ENCODE measurements around the gene C1RL.

C1RL gene

DNA sequence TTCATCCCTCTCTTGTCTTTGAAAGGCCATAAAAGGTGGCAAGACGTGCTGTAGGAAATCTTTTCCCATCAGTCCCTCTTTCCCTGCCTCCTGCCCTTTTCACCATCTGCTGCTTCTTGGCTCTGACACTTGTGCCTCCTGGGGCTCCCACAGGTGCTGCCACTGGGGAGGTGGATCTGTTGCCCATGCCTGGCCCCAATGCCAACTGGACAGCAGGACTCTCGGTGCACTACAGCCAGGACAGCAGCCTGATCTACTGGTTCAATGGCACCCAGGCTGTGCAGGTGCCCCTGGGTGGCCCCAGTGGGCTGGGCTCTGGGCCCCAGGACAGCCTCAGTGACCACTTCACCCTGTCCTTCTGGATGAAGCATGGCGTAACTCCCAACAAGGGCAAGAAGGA, 27.7 kb upstream of the C1RL start:
- no peak for DNase-seq (ENCODE audit: low spot score)

DNA sequence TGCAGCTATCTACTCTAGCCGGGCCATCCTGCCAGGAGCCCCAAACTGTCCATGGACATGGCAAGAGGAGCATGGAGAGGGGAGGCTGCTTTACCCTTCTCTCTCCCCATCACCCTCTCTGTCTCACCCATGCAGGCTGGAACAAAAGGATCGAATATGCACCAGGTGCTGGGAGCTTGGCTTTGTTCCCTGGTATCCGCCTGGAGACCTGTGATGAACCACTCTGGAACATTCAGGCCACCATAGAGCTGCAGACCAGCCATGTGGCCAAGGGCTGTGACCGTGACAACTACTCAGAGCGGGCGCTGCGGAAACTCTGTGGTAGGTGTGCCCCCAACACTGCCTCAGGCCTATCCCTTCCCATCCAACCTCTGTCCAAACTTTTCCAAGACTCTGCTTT, 27.1 kb upstream of the C1RL start:
- DNase-seq (ENCODE audit: low spot score) = no peak

DNA sequence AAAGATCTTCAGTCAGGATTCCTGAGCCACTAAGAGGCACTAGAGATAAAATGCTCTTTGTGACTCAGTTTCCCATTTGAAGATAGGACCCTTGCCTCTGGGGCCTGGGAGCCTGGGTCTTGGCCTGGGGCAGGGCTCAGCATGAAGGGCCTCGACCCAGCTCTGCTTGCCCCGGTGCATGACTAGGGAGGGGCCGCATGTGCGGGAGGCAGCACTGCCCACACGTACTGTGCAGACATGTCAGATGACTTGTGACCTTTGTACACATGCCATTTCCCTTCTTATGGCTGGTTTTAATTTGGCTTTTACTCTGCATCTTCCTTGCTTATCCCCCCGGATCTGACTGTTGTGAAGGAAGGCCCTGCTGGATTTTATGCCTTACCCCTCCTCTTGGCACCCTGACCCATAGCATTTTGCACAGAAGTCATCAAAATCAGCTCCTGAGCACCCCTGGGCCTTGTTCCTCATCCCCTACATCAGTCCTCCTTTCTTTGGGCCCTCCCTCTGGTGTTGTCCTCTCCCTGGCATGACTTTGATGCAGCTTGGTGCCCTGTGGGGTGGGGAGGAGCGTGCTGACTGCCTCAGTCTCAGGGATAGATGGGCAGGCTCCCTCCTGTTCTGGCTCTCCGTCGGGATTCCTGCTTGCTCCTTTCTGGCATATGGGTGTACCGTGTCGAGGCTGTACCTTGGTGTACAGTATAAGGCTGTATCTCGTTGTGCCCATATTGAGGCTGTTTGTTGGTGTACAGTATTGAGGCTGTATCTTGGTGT, 25.6 kb upstream of the C1RL start:
- DNase-seq (ENCODE audit: low spot score) = no peak

DNA sequence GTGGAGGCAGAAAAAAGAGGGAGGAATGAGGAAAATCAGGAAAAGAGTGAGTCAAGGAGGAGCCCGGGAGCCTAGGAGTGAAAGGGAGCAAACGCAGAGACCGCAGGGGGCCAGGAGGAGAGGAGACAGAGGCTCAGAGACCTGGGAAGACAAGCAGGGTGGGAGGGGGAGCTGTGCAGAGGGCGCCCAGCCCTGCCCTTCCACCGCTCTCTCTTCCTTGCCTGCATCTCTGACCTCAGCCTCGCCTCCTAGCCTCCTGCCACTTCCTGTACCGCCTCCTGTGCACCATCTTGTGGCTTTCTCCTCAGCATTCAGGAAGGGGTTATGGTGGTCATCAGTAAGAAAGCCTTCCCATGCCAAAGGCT, 22.5 kb upstream of the C1RL start:
- no peak for DNase-seq (ENCODE audit: low spot score)

DNA sequence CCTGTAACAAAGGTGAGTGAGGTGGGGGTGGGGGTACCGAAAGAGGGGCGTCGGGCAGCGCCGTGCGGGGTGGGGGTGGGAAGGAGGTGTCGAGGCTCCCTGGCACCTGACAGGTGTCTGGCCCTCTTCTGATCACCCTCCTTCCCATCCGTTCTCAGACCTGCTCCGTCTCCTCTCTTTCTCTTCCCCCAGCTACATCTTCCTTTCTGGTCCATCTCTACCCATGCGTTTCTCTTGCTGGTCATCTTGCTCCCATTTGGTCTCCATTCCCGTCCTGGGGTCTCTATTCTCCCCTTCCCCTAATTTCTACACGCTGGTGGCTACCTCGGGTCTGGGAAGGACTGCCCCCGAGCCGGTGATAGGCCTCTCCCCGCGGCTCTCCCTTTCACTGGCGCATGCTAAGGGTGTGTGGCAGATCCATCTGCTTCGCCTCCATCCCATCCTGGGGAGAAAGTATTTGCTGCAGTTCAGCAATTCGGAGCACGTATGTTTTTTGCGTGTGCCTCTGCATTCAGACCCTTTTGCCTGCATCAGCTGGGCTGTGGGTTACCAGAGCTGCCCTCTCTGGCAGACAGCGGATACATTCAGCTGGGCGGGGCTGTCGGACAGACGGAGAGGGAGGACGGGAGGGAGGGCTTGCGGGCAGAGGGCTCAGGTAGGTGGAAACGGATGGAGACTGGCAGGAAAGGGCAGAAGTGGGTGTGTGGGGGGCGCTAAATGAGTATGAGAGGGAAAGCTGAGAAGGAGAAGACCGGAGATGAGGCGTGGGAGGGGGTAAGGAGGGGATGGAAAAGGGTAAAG, 21.9 kb upstream of the C1RL start:
- DNase-seq (ENCODE audit: low spot score) = no peak

DNA sequence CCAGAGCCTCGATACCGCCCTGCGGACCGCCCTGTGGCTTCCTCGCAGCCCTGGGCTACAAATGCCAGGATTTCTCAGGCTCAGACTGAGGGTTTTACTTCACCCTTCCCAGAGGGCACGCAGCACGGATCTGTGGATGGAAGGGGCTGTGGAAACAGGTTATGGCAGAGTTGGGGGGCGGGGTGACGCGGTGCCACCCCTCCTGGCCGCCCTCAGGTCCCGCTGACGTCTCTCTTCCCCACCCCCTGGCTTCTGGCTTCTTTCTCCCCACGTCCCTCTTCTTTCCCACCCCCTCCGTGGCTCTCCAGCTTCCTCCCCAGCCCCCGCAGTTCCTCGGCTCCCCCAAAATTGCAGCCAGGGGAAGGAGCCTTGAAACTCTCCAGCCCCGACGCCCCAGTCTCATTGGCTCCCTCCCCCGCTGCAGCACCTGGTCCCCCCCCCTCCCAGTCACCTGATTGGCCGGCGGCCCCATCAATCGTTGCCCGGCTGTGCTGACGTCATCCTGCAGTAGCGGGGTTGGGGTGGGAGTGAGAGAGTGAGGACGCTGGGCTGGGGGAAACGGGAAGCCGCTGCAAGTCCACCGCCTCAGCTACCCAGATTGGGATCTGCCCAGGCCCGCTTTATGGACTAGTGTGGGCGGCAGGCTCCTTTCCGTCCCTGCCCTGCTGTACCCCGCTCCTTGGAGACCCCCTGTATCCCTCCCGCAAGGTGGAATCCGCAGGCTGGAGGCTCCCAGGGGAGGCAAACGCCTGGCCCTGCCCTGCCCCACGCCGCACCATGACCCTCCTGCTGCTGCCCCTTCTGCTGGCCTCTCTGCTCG, 21.1 kb upstream of the C1RL start, which contains the start of gene CLSTN3:
Gene CLSTN3 (plus strand): TSS at position 500 of the 820 bp plus-strand sequence. CDS start 278 bp downstream, at position 778.
- peak; percentile 23 for DNase-seq (ENCODE audit: low spot score)

DNA sequence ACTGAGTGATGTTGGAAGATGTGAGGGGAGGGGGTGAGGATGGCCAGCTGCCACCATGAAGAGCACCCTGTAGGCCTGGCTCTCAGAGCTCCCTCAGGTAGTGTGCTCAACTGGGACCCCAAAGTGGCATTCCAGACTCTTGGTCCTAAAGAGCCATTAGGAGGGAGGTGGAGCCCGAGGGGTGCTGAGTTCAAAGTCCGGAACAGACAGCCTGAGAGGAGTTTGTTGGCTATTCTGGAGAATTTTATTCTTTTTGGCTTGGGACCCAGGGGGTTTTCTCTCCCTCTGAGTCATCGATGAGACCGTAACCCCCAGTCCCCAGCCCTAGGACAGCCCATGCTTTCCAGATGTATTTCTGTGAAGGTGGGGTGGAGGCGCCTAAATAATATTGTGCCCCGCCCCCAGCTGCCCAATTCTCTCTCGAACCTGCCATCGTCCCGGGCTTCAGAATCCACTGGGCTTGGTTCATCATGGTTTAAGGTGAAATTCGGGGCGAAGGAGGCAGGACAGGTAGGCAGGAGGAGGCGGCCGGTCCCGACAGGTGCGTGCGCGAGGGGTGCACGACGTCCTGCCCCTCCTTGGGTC, 20.4 kb upstream of the C1RL start:
- DNase-seq (ENCODE audit: low spot score) = no peak

DNA sequence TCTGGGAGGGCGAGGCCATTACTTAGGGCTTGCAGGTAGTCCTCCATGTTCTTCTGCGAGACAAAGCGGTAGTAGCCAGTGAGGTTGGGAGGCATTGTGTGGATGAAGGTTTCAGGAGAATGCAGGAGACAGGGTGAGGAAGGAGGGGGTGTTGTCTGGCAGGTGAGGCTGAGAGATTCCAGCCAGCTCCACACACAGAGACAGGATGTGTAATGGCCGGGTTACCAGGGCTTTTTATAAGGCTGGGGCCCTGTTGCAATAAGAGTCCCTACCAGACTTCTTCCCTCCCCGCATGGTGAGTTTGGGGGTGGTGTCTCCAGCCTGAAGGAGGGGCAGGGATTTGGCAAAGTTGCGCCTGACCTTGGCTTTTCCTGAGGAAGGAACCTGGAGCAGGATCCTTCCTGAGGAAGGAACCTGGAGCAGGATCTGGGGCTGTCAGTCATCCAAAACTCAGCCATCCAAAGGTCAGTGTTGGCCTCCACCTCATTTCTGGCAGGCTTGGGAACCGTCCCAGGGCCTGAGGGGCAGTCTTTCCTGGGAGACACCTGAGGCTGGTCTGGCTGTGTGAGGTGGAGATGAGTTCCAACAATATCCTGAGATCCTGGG, 19.8 kb upstream of the C1RL start, which contains the start of gene RBP5:
Gene RBP5 (minus strand): TSS at position 209 of the 606 bp plus-strand sequence. CDS start 114 bp downstream, at position 95.
- no peak for DNase-seq (ENCODE audit: low spot score)

DNA sequence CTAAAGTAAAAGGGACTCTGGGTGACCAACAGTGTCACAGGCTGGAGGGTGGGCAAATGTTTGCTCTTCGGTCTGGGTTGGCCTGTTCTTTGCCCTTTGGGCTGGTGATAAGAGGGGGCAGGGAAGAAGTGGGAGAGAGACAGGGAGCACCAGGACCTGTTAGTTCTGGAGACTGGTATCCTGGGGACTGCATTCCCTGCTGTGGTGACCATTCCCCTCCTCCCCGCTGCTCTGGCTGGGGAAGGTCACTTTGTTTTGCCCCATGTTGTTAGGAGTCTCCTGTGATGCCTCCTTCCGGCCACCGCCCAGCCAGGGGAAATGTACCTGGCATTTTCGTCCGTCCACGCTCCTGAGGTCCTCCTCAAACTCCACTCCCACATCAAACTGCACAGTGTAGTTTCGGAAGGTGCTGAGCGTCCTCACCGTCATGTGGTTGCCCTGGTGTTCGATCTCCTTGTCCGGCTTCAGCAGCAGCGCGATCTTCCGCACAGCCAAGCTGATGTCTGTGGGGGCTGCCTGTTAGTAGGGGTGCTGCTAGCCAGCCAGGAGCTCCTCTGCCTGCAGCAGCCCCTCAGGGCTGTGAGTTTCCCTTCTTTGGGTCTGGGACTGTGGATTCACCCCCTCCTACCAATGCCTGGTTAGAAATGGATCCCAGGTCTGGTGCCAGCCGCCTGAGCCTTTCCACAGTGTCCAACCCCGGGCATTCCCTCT, 19.1 kb upstream of the C1RL start:
- DNase-seq (ENCODE audit: low spot score) = no peak

DNA sequence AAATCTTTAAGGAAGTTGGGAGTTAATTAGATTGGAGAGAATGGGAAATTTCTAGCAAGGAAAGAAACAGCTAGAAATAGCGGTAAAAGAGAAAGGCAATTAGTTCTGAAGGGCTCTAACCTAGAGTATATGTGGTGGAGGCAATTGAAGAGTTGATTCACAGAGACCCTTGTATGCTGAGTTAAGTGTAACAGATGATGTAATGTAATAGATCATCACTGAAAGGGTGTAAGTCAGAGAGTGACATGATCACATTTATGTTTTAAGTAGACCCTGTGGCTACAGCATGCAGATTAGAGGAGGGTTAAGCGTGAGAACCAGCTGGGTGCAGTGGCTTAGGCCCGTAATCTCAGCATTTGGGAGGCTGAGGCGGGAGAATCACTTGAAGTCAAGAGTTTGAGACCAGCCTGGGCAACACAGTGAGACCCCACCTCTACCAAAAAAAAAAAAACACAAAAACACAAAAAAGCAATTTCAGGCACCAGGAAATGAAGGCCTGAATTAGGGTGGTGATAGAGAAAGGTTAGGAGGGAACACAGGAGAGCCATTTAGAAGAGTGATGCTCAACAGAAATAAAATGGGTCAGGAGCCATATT, 16.7 kb upstream of the C1RL start:
- DNase-seq (ENCODE audit: low spot score) = no peak

DNA sequence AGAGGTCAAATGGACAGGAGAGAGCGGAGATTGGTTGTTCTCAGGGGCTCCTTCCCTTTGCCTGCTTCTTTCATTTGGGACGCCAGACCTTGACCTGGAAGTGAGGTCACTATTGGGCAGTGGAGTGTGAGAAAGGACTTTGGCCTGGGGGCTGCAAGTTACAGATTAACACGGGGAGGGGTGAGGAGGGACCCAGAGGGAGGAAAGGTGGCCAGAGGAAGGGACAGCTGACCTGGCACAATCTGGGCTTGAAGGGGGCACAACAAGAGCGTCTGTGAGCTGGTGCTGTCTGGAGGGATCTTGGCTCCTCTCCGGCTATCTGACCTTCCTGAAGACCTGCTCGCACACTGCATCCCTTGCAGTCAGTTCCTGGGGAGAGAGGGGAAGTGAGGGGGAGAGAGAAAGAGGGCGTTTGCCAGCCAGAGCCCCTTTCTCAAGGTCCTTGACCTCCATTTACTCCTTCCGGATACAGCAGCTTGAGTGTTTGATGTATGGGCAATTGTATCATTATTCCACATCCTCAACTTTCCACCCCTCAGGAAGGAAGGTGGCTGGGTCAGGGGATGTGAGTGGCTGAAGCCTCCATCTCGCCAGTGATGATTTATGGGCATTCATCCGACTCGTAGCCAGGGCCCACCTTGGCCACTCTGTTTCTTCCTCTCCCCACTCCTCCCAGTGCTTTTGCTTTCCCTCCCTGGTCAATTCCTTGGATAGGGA, 14.9 kb upstream of the C1RL start:
- DNase-seq (ENCODE audit: low spot score) = no peak

DNA sequence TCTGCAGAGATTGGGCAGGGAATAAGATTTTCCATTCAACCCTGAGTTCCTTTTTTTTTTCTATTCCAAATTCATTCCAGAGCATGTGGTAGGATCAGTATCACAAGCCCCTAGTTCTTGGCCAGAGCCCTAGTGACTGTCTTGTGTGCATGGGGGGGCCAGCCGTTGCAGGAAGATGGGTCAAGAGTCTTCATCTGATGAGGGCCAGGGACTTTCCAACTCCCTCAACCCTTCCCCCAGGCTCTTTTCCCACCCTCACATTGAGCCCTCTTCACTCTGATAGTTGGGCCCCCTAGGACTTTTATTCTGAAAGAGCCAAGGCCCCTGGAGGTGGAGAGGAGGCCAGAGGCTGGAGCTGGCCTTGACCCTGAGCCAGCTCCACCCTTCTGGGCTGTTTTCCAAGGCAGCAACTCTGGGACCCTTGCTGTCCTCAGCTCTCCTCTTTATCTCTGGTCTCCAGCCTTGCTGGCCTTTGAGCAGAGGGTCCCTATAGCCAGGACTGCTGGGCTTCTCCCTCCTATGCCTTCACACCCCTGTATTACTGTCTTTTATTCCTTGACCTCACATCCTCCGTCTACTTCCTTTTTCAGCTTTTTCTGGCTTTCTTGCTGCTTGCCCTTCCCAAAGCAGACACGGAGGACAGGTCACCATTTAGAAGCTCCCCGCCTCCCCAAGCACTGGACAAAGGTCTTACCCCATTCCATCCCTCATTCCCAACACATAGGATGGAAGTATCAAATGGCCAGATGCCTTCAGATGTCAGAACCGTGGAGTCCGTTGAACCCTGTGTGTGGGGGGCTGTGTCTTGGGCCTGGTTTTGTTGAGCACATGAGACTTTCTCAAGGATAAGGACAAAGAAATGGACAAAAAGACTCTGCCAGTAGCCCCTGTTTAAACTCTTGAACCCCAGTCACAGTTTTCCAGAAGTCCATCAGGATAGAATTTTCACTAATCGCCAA, 14.1 kb upstream of the C1RL start:
- peak; percentile 33 for DNase-seq (ENCODE audit: low spot score)

DNA sequence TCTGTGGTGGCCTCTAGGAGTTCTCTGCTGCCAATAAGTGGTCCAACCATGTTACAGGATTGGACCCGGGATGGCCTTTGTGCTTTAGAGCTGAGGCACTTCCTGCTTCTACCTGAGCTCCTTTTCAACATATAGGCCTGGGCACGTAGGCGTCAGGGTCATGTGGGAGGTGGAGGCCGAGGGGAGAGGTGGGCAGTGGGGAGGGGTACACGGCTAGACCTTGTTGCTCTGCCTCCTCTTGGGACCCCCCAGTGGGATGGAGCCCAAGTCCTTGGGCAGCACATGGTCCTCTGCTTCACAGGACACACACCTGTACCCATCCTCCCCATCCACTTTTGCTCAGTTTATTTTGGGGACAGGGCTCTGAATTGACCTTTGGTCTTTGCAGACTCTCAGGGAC, 12.3 kb upstream of the C1RL start:
- DNase-seq (ENCODE audit: low spot score) = no peak

DNA sequence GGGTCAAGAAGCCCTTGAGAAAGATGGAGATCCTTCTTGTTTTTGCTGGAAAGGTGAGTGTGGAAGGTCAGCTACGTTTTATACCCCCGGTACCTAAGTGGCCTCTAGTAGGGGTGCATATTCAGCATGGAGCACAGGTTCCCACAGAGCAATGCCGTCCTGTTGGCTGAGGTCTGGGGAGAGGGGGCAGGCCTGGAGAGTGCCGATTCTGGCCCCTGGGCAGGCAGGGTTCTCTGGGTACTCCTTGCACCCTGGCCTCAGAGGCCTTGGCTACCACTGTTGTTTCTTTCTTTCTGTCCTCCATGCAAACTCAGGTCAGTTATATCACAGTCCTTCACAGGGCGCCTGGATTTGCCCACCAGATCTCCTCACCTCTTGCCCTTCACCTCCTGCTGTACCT, 11.2 kb upstream of the C1RL start:
- no peak for DNase-seq (ENCODE audit: low spot score)

DNA sequence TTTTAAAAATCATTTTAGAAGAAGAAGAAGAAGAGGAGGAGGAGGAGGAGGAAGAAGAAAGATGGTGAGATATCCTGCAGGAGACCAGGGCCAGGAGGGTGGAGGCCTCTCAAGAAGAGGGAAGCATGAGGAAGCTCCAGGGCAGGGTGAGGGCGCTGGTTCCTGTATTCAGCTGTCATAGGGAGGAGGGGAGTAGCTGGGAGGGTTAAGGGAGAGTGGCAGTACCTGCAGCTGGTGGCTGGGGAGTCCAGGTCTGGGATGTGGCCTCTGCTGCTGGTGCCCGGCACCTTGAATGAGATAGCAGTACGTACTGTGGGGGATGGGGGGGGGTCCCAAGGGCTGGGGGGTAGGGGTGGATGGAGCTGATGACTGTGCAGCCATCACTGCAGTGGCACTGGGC, 9.9 kb upstream of the C1RL start:
- DNase-seq (ENCODE audit: low spot score) = no peak

DNA sequence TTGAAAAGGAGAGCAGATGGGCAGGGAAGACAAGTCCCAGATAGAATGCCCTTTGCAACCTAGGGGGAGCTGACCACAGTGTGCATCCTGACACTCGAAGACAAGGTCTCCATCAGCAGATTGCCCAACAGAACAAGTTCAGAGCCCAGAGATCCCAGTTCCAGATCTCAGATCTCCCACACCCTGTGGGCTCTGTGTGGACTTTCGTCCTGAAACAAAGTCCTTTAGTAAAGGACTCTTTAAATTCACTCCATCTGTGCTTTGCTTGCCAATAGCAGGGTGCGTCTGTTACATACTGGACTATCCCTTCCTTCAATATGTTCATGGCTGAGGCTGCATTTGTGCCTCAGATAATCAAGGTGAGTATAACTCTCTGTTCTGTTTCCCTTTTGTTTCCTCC, 8.7 kb upstream of the C1RL start:
- DNase-seq (ENCODE audit: low spot score) = no peak

DNA sequence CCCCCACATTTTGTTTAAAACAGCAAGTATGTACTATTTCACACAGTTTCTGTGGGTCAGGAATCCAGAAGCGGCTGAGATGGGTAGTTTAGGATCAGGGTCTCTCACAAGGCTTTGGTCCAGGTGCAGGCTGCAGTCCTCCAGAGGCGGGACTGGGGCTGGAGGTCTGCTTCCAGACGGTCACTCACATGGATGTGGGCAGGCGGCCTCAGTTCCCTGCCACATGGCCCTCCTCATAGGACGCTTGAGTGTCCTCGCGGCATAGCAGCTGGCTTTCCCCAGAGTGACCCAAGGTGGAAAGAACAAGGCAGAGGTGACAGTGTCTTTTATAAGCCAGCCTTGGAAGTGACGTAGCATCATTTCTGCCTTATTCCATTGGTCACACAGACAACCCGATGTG, 7.9 kb upstream of the C1RL start:
- no peak for DNase-seq (ENCODE audit: low spot score)

DNA sequence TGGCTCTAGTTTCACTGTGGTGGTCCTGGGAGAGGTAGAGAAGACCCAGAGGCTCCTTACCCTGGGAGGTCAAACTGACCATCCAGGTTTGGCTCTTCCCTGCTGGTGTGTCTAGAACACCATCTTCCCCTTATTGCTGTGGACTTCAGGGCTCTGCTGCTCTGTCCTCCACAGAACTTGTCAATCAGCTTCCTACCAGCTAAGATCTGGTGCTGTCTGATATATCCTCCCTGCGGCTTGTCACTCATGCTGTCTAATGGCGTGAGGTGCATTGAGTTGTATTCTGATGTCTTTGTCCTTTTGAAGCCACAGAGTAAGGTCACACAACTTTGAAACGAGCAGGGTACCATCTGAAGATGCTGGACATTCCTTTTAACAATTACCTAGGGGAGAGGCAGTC, 7.2 kb upstream of the C1RL start:
- DNase-seq (ENCODE audit: low spot score) = no peak

DNA sequence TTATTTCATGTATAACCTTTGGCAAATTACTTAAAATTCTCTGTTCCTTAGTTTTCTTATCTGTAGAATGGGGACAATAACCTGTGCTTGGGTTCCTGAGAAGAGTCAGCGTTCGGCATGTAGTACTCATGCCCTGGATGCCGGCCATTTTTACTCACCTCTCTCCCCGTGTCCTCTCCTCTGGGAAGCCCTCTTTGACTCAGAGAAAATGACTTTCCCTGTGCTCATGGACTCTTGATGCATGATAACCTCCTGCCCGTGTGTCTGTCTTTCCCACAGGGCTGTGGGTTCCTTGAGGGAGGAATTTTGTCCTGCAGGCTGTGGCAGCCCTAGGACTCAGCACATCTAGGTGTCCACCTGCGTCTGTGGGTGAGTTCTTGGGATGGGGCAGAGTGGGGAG, 5.8 kb upstream of the C1RL start:
- no peak for DNase-seq (ENCODE audit: low spot score)

All from hematopoietic multipotent progenitor cell treated with erythropoietin and hydrocortisone succinate and interleukin-3 and kit ligand, for 15 days (in vitro differentiated cells).